ENCODE data around the gene PTPRA. TPM values are rescaled to one million over a fixed set of nuclear protein-coding genes. Genes with fewer than 3 reads are reported as not detected.

Gene PTPRA
- total and polyA plus RNA-seq, 2 of the 8 experiments (the other 6 are each of a cell fraction or from before 2014, with no cell fraction given): 47.7 to 51.3 TPM

DNA sequence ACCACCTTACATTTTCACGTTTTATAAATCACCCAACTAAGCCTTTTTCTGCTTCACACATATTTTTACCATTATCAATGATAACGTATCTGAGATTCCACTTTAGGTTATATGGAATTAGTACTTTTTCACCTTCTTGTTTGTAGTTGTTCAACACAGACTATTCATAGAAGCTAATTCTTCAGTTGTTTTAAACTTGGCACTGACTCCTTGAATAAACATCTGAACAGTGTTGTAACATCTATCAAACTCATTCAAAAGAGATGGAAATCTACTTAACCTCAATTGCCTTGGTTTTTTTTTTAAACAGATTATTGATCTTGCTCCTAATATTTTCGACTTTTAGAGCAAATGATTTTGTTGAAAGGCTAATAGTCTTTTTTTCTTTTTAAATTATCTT is 34.2 kb downstream of the PTPRA start:
- Histone ChIP-seq H3K4me2 (ENCODE audit: insufficient read depth in 1 of 2, low read depth in 2 of 2, low read length in 2 of 2) (no peak overlapping the region), H3K56ac (replicated peaks; ENCODE audit: insufficient read length, low read depth, low read length) (no peak overlapping the region), H3K14ac (ENCODE audit: insufficient read length) (no peak overlapping the region), H4K8ac (ENCODE audit: extremely low read depth, insufficient read depth, low read length) (no peak overlapping the region), H4K5ac (ENCODE audit: insufficient read length, low read depth, low read length) (no peak overlapping the region), H2BK20ac (ENCODE audit: low read length) (no peak overlapping the region), H3K79me1 (ENCODE audit: low read depth, low read length) (peaks cover 2% of the 10 kb centered on the region), H3K9ac (replicated peaks in 1 of 4; ENCODE audit: extremely low read depth in 1 of 4, low read depth in 3 of 4, low read length in 3 of 4) (no peak overlapping the region), H3K27ac (ENCODE audit: low read depth, low read length) (no peak overlapping the region), H3K23ac (ENCODE audit: insufficient read length) (no peak overlapping the region), H3K79me2 (ENCODE audit: control insufficient read depth in 1 of 2, insufficient read depth in 2 of 2, low read length in 2 of 2) (peaks cover 0 to 12% of the 10 kb centered on the region in 2 experiments; a peak in 2 of 4 replicates), H2BK120ac (replicated peaks; ENCODE audit: low read depth, low read length) (no peak overlapping the region), H2AFZ (ENCODE audit: low read length) (no peak overlapping the region), H2BK15ac (ENCODE audit: low read length) (no peak overlapping the region), H3K9me3 (ENCODE audit: insufficient read depth in 2 of 2, low read depth in 1 of 2, low read length in 1 of 2) (peaks cover 4 to 8% of the 10 kb centered on the region in 2 experiments), H3K4me1 (replicated peaks in 1 of 4; ENCODE audit: control insufficient read depth in 3 of 4, insufficient read depth in 4 of 4, low read length in 3 of 4) (no peaks in the 10 kb centered on the region), H2BK12ac (ENCODE audit: low read depth, low read length) (no peak overlapping the region), H3K4ac (replicated peaks; ENCODE audit: insufficient read length, low read depth, low read length) (no peak overlapping the region), H4K20me1 (replicated peaks in 1 of 2; ENCODE audit: control insufficient read depth in 1 of 2, insufficient read depth in 2 of 2, low read length in 2 of 2) (no peaks in the 10 kb centered on the region), H3K36me3 (ENCODE audit: control insufficient read depth in 2 of 4, insufficient read depth in 4 of 4, low read length in 3 of 4) (no peaks in the 10 kb centered on the region; a peak in 1 of 8 replicates), H2AK5ac (ENCODE audit: low read depth, low read length) (no peak overlapping the region), H3K18ac (ENCODE audit: extremely low read depth, low read length) (no peak overlapping the region), H2BK5ac (ENCODE audit: low read depth, low read length) (no peak overlapping the region), H3K27me3 (replicated peaks in 1 of 4; ENCODE audit: control insufficient read depth in 3 of 4, extremely low read depth in 1 of 4, insufficient read depth in 3 of 4, low read length in 3 of 4) (no peaks in the 10 kb centered on the region), H4K91ac (replicated peaks; ENCODE audit: insufficient read length, low read length) (no peak overlapping the region), H3K4me3 (ENCODE audit: extremely low read depth in 1 of 4, insufficient read depth in 2 of 4, low read depth in 3 of 4, low read length in 4 of 4) (no peak overlapping the region), H3K23me2 (ENCODE audit: low read depth, low read length) (no peaks in the 10 kb centered on the region)
- TF ChIP-seq RNF2 (IDR thresholded peaks at IDR 0.05; ENCODE audit: borderline replicate concordance, low read depth, low read length, missing control alignments, poor library complexity, severe bottlenecking) (no peak), TEAD4 (IDR thresholded peaks at IDR 0.05; ENCODE audit: low read depth, low read length) (no peak), SIX5 (IDR thresholded peaks at IDR 0.05; ENCODE audit: low read depth, low read length) (no peak), TCF12 (IDR thresholded peaks at IDR 0.05; ENCODE audit: low read depth, low read length) (no peak), ZNF274 (IDR thresholded peaks at IDR 0.05; ENCODE audit: borderline replicate concordance, extremely low read depth, low read length) (no peak), KDM4A (IDR thresholded peaks at IDR 0.05; ENCODE audit: low read depth, low read length, severe bottlenecking) (no peak), ATF3 (IDR thresholded peaks at IDR 0.05; ENCODE audit: insufficient read depth, low read depth, low read length) (no peak)
- DNase-seq (ENCODE audit: low read depth in 1 of 2, low spot score in 2 of 2) (no peak), FAIRE-seq (no peak)
- ChIA-PET POLR2A (ENCODE audit: partially characterized antibody) (interaction anchor here (1.8 kb wide), 1 partner anchor 9 kb away, joined by 5 read pairs; no protein-coding TSS in a partner anchor), CTCF (ENCODE audit: partially characterized antibody) (interaction anchor here (0.5 to 1.0 kb wide), 4 partner anchors 9 to 1733 kb away, joined by 3 to 4 read pairs (median 4); no protein-coding TSS in a partner anchor)
- 83 to 100% methylated on average over 1 to 3 of the region's 3 CpGs for WGBS, 2 experiments (ENCODE audit: extremely low coverage in 1 of 2, insufficient coverage in 1 of 2, insufficient read length in 1 of 2, insufficient replicate concordance in 2 of 2, low coverage in 1 of 2, low lambda C conversion rate in 2 of 2, missing lambda C conversion rate in 1 of 2)
